WTC11 (cell line): Measurements from ENCODE around the gene PRMT5. TPM values are rescaled to one million over a fixed set of nuclear protein-coding genes. Genes with fewer than 3 reads are reported as not detected.
A peak's percentile ranks its signal among the peaks of the same experiment; 100 is the strongest.

Source experiments
- ATF1 ChIP-seq: sonication (generic); formaldehyde crosslinking; IDR thresholded peaks from 2 replicates; pipeline ENCODE4 v1.8.1; 2023; ENCODE audit warnings: mild to moderate bottlenecking, moderate library complexity, missing genetic modification reagents
- CREB1 ChIP-seq: sonication (generic); formaldehyde crosslinking; IDR thresholded peaks from 2 replicates; pipeline ENCODE4 v1.8.0; 2023; ENCODE audit warnings: mild to moderate bottlenecking, missing genetic modification reagents
- CTCF ChIP-seq: fragments of 200-600 bp; IDR thresholded peaks from 2 replicates; pipeline ENCODE4 v1.8.0; 2022; ENCODE audit warnings: antibody characterized with exemption
- ELF4 ChIP-seq: sonication (generic); formaldehyde crosslinking; IDR thresholded peaks from 2 replicates; pipeline ENCODE4 v1.8.1; 2022; ENCODE audit warnings: low read depth, mild to moderate bottlenecking, moderate library complexity, missing genetic modification reagents
- GABPB1 ChIP-seq: sonication (generic); formaldehyde crosslinking; IDR thresholded peaks from 2 replicates; pipeline ENCODE4 v1.8.1; 2023; ENCODE audit warnings: mild to moderate bottlenecking, missing genetic modification reagents
- GRHL2 ChIP-seq: fragments of 250-450 bp; sonication (Bioruptor Pico); IDR thresholded peaks from 2 replicates; pipeline ENCODE4 v1.8.0; 2022; ENCODE audit warnings: mild to moderate bottlenecking, moderate library complexity; ENCODE audit not compliant: insufficient replicate concordance, severe bottlenecking
- MXD4 ChIP-seq: fragments of 250-450 bp; sonication (Bioruptor Pico); IDR thresholded peaks from 2 replicates; pipeline ENCODE4 v1.8.0; 2021; ENCODE audit warnings: mild to moderate bottlenecking, moderate library complexity, borderline replicate concordance
- NR2C2 ChIP-seq: sonication (generic); formaldehyde crosslinking; IDR thresholded peaks from 2 replicates; pipeline ENCODE4 v1.8.0; 2022; ENCODE audit warnings: mild to moderate bottlenecking, missing genetic modification reagents
- PRRX2 ChIP-seq: fragments of 250-450 bp; sonication (Bioruptor Pico); IDR thresholded peaks from 2 replicates; pipeline ENCODE4 v1.8.0; 2021; ENCODE audit warnings: mild to moderate bottlenecking
- SP1 ChIP-seq: sonication (generic); formaldehyde crosslinking; conservative IDR thresholded peaks from 2 replicates; pipeline ENCODE4 v1.8.1; 2022; ENCODE audit warnings: missing genetic modification reagents
- USF1 ChIP-seq: sonication (generic); formaldehyde crosslinking; IDR thresholded peaks from 2 replicates; pipeline ENCODE4 v1.8.0; 2022; ENCODE audit warnings: mild to moderate bottlenecking, missing genetic modification reagents
- USF2 ChIP-seq: sonication (generic); formaldehyde crosslinking; IDR thresholded peaks from 2 replicates; pipeline ENCODE4 v1.8.1; 2023; ENCODE audit warnings: mild to moderate bottlenecking, missing genetic modification reagents, moderate library complexity
- ZBTB21 ChIP-seq: sonication (generic); formaldehyde crosslinking; IDR thresholded peaks from 2 replicates; pipeline ENCODE4 v1.8.1; 2023; ENCODE audit warnings: mild to moderate bottlenecking, missing genetic modification reagents, borderline replicate concordance
- ZBTB43 ChIP-seq: sonication (generic); formaldehyde crosslinking; IDR thresholded peaks from 2 replicates; pipeline ENCODE4 v1.8.1; 2023; ENCODE audit warnings: mild to moderate bottlenecking, missing genetic modification reagents
- total RNA-seq: library from RNA; stranded (reverse); gene quantifications from 3 replicates; pipeline ENCODE4 v1.2.3, GENCODE V29; 2021
- TF ChIP-seq, protein P1 (sequence below): sonication (generic); formaldehyde crosslinking; conservative IDR thresholded peaks from 2 replicates; pipeline ENCODE4 v1.8.1; 2023; ENCODE audit warnings: mild to moderate bottlenecking, low read depth, missing genetic modification reagents, moderate library complexity
- TF ChIP-seq, protein P2 (sequence below): fragments of 250-450 bp; sonication (Bioruptor Pico); IDR thresholded peaks from 2 replicates; pipeline ENCODE4 v2.1.2; 2022; ENCODE audit warnings: mild to moderate bottlenecking, moderate library complexity
- TF ChIP-seq, protein P3 (sequence below): sonication (generic); formaldehyde crosslinking; IDR thresholded peaks from 2 replicates; pipeline ENCODE4 v1.8.0; 2022; ENCODE audit warnings: mild to moderate bottlenecking, missing genetic modification reagents
- TF ChIP-seq, protein P4 (sequence below): sonication (generic); formaldehyde crosslinking; IDR thresholded peaks from 2 replicates; pipeline ENCODE4 v1.8.0; 2022; ENCODE audit warnings: mild to moderate bottlenecking, missing genetic modification reagents
- TF ChIP-seq, protein P5 (sequence below): sonication (generic); formaldehyde crosslinking; IDR thresholded peaks from 2 replicates; pipeline ENCODE4 v1.8.0; 2022; ENCODE audit warnings: missing genetic modification reagents

The PRMT5 gene
- total RNA-seq, 1 experiment from 2014 or later: 124 TPM

DNA sequence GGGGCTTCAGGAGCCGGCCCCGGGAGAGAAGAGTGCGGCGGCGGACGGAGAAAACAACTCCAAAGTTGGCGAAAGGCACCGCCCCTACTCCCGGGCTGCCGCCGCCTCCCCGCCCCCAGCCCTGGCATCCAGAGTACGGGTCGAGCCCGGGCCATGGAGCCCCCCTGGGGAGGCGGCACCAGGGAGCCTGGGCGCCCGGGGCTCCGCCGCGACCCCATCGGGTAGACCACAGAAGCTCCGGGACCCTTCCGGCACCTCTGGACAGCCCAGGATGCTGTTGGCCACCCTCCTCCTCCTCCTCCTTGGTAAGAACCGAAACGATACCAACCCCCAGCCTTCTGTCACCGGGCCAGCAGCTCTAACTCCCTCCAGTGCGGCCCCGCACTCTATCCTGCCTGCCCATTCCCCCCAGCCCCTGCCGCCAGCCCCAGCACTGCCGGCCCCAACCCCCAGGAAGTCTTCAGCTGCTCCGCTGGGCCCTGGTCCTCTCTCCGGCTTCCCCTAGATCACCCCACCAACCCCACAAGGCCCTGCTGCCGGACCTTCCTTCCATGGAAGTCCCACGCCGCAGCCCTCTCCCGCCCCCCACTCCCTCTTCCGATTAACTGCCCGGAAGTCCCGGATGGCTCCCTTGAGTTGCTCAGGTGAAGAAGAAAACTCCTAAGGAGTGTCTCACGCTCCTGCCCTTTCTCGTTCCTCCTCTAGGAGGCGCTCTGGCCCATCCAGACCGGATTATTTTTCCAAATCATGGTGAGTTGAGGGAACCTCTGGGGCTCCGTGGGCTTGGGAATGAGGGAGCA lies 56.9 kb downstream of the PRMT5 start (continued):
- TF ChIP-seq, protein P1, sequence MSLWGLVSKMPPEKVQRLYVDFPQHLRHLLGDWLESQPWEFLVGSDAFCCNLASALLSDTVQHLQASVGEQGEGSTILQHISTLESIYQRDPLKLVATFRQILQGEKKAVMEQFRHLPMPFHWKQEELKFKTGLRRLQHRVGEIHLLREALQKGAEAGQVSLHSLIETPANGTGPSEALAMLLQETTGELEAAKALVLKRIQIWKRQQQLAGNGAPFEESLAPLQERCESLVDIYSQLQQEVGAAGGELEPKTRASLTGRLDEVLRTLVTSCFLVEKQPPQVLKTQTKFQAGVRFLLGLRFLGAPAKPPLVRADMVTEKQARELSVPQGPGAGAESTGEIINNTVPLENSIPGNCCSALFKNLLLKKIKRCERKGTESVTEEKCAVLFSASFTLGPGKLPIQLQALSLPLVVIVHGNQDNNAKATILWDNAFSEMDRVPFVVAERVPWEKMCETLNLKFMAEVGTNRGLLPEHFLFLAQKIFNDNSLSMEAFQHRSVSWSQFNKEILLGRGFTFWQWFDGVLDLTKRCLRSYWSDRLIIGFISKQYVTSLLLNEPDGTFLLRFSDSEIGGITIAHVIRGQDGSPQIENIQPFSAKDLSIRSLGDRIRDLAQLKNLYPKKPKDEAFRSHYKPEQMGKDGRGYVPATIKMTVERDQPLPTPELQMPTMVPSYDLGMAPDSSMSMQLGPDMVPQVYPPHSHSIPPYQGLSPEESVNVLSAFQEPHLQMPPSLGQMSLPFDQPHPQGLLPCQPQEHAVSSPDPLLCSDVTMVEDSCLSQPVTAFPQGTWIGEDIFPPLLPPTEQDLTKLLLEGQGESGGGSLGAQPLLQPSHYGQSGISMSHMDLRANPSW (CRISPR knock-in tag): no peak
- no peak for TF ChIP-seq ZBTB43 (CRISPR knock-in tag)
- TF ChIP-seq CREB1 (CRISPR knock-in tag): no peak
- TF ChIP-seq PRRX2 (CRISPR knock-in tag): no peak
- TF ChIP-seq USF2 (CRISPR knock-in tag): no peak
- no peak; the same call in 1 of the 2 replicates for TF ChIP-seq ELF4 (CRISPR knock-in tag)
- no peak for TF ChIP-seq ATF1 (CRISPR knock-in tag)
- TF ChIP-seq, protein P2, sequence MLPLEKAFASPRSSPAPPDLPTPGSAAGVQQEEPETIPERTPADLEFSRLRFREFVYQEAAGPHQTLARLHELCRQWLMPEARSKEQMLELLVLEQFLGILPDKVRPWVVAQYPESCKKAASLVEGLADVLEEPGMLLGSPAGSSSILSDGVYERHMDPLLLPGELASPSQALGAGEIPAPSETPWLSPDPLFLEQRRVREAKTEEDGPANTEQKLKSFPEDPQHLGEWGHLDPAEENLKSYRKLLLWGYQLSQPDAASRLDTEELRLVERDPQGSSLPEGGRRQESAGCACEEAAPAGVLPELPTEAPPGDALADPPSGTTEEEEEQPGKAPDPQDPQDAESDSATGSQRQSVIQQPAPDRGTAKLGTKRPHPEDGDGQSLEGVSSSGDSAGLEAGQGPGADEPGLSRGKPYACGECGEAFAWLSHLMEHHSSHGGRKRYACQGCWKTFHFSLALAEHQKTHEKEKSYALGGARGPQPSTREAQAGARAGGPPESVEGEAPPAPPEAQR: no peak
- TF ChIP-seq CTCF: peak; percentile 90
- TF ChIP-seq USF1 (CRISPR knock-in tag): no peak; the same call in 1 of the 2 replicates
- peak; percentile 51; the same call in 1 of the 2 replicates for TF ChIP-seq SP1 (CRISPR knock-in tag)
- TF ChIP-seq, protein P3, sequence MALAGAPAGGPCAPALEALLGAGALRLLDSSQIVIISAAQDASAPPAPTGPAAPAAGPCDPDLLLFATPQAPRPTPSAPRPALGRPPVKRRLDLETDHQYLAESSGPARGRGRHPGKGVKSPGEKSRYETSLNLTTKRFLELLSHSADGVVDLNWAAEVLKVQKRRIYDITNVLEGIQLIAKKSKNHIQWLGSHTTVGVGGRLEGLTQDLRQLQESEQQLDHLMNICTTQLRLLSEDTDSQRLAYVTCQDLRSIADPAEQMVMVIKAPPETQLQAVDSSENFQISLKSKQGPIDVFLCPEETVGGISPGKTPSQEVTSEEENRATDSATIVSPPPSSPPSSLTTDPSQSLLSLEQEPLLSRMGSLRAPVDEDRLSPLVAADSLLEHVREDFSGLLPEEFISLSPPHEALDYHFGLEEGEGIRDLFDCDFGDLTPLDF: no peak
- TF ChIP-seq NR2C2 (CRISPR knock-in tag): no peak
- TF ChIP-seq MXD4 (CRISPR knock-in tag): no peak
- TF ChIP-seq GABPB1 (CRISPR knock-in tag): 0 out of 2 replicates have a peak, but pooled peaks have one; percentile 49
- TF ChIP-seq, protein P4, sequence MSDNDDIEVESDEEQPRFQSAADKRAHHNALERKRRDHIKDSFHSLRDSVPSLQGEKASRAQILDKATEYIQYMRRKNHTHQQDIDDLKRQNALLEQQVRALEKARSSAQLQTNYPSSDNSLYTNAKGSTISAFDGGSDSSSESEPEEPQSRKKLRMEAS (CRISPR knock-in tag): 0 out of 2 replicates have a peak, but pooled peaks have one; percentile 32
- TF ChIP-seq, protein P5, sequence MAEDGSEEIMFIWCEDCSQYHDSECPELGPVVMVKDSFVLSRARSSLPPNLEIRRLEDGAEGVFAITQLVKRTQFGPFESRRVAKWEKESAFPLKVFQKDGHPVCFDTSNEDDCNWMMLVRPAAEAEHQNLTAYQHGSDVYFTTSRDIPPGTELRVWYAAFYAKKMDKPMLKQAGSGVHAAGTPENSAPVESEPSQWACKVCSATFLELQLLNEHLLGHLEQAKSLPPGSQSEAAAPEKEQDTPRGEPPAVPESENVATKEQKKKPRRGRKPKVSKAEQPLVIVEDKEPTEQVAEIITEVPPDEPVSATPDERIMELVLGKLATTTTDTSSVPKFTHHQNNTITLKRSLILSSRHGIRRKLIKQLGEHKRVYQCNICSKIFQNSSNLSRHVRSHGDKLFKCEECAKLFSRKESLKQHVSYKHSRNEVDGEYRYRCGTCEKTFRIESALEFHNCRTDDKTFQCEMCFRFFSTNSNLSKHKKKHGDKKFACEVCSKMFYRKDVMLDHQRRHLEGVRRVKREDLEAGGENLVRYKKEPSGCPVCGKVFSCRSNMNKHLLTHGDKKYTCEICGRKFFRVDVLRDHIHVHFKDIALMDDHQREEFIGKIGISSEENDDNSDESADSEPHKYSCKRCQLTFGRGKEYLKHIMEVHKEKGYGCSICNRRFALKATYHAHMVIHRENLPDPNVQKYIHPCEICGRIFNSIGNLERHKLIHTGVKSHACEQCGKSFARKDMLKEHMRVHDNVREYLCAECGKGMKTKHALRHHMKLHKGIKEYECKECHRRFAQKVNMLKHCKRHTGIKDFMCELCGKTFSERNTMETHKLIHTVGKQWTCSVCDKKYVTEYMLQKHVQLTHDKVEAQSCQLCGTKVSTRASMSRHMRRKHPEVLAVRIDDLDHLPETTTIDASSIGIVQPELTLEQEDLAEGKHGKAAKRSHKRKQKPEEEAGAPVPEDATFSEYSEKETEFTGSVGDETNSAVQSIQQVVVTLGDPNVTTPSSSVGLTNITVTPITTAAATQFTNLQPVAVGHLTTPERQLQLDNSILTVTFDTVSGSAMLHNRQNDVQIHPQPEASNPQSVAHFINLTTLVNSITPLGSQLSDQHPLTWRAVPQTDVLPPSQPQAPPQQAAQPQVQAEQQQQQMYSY: no peak
- no peak for TF ChIP-seq GRHL2 (CRISPR knock-in tag)
- TF ChIP-seq ZBTB21 (CRISPR knock-in tag): no peak
